Spinal cord (tissue), 4 donors: ENCODE data around the gene AADAC. TPM values are rescaled to one million over a fixed set of nuclear protein-coding genes. Genes with fewer than 3 reads are reported as not detected.

Experiments
- polyA plus RNA-seq, 2 donors: library from polyadenylated mRNA; unstranded; fragments of 120-200 nt; gene quantifications; one replicate each; pipeline ENCODE4 v1.2.1, GENCODE V29; 2013; ENCODE audit not compliant: insufficient read length in 2 of 2
- total RNA-seq, 2 donors: library from RNA; depleted of rRNA in 1 of 2; stranded (reverse); fragments of 120-200 nt in 1 of 2; fragments of >200 nt in 1 of 2; gene quantifications; one replicate each; pipeline versions ENCODE4 v1.2.3 to v1.2.4, GENCODE V29; 2013 to 2014

AADAC gene
- total and polyA plus RNA-seq, 4 donors: 0.11 TPM; not detected in 3

Other genes with a start within 250 kb of the AADAC start
- gene AADACL2, start 80.2 kb upstream of the AADAC start, total RNA-seq: not detected
- gene AADACL2, start 80.2 kb upstream of the AADAC start, polyA plus RNA-seq: not detected
- 1 to 10 TPM in 1 of 2 donors, under 1 TPM in 1; 0.44 to 2.6 TPM for gene SUCNR1, start 59.5 kb downstream of the AADAC start, total RNA-seq
- 1 to 10 TPM in 1 of 2 donors, under 1 TPM in 1; 0.45 to 1.3 TPM for gene SUCNR1, start 59.5 kb downstream of the AADAC start, polyA plus RNA-seq